ENCODE measurements around the gene HOXA2. TPM values are rescaled to one million over a fixed set of nuclear protein-coding genes. Genes with fewer than 3 reads are reported as not detected.
A peak's percentile ranks its signal among the peaks of the same experiment; 100 is the strongest.

The HOXA2 gene
- total RNA-seq, 1 experiment from 2014 or later: 1.2 TPM

DNA sequence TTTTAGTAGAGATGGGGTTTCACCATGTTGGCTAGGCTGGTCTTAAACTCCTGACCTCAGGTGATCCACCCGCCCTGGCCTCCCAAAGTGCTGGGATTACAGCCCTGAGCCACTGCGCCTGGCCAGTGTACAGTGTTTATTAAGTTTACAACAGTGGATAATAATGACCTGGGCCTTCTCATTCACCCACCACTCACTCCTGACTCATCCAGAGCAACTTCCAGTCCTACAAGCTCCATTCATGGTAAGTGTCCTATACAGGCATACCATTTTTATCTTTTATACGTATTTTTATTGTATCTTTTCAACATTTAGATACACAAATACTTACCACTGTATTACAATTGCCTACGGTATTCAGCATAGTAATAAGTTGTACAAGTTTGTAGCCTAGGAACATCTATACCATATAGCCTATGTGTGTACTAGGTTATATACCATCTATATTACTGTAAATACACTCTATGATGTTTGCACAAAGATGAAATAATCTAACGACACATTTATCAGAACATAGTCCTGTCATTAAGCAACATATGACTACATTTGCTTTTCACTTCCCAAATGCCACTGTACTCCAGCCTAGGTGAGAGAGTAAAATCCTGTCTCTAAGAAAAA, 23.8 kb downstream of the HOXA2 start:
- no peak for DNase-seq (ENCODE audit: low spot score)

DNA sequence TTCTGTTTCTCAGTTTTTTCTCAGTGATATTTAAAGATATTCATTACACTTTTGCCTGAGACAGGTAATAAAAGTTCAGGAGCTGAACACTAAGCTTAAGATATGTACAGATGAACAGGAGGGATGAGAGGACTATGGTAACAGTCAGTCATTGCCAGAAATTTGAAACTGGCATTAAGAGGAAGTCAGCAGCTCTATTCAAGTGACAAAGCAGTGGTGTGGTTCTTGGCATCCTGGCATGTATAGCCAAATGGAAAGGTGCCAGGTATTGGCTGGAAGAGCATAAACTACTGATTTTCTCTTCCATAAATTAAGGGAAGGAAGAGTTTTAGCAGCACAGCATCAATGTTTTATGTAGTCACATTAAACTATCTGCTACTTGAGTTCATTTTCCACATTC, 29.4 kb downstream of the HOXA2 start:
- peak; percentile 68 for DNase-seq (ENCODE audit: low spot score)

DNA sequence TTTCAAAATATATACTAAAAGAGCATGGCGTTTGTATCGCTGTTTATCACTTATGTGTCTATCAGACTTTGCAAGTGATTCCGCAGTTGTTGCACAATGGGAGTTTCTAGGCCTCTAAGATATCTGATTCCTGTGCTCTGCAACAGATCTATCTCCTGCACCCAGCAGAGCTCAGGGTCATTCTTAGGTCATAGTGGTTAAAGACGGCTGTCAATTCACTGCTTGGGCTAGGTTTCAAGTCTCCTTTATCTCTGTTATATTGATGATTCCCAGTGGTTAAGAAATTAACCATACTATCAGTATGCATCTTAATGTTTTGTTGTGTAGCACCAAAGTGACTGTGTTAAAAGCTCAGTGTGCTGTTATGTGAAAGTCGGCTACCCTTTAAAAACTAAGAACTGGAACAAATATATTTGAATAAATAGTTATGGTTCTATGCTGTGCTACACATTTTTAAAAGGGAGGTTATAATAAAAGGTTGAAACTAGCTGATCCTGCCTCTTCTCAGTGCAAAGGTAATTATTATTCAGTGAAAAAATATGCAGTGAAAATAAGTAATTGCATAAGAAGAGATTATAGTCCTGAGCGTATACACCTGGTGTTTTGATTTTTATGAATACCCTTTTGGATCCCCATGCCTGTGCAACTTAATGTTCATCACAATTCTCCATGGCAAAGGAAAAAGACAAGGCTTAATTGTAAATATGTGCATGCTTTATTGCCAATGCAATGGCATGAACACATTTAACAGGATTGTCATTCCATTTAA, 30.7 kb downstream of the HOXA2 start:
- no peak for DNase-seq (ENCODE audit: low spot score)

DNA sequence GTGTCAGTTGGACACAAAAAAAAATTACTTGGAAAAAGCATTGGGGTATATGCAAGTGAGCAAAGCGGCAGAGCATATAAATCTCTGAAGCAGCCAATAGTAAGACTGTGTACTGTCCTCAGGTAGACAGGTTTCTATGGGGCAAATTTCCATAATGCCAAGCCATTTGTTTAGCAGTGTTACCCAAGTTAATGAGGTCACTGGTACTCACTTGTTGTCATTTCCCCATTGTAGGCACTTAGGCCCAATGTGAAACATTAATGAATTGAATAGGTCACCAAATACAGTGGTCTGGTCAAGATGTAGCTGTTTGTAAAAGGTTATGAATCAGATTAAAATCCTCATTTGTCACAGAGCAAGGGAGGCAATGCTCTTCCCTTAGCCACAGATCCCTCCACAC, 34.2 kb downstream of the HOXA2 start:
- DNase-seq (ENCODE audit: low spot score): no peak

DNA sequence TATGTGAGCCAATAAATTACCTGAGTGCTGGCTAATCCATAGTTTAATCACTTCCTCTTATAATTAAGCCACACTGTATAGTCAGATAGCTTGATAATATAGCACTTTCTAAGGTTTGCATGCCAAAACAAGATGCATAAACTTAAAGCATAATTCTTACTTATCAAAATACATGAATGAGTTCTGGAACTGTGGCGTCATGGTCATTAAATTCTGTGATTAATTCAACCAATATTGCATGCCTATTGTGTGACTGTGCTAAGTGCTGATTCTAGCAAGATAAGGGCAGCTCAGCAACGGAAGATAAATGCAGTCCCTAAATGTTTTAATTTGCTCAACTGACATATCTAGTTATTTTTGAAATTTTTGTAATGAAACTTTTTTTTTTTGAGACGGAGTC, 36.3 kb downstream of the HOXA2 start:
- DNase-seq (ENCODE audit: low spot score): peak; percentile 60

DNA sequence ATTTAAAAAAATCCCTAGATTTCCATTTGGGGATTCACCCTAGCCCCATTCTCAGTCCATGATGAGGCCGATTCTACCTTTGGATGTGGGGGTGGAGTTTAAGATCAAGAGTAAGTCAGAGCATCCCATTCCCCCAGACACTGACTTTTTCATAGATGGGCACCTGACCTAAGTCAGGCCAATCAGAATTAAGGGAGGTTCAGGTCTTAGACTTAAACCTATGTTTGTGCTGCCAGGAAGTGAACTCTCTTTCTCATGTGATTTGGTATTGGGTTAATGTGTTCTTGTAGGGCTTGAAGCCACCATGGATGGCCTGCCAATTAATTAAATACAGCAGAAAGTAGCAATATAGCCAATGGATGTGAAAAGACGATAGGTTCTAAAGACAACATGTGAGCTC, 36.8 kb downstream of the HOXA2 start:
- no peak for DNase-seq (ENCODE audit: low spot score)

DNA sequence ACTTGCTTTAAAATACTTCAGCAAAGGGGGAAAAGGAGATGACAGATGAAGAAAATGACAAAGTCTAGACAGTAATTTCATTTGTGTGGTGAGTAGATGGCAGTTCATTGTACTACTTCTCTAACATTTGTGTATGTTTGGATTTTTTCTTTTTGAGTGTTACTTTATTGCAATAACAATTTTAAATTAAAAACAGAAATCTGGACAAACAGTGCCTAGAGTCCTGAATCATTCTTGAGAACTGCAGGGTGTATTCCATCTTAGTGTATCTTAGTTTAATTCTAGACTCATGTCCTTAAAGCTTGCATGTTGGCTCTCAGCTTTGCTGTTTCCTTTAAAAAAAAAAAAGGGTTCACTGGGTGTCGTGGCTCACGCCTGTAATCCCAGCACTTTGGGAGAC, 37.8 kb downstream of the HOXA2 start:
- no peak for DNase-seq (ENCODE audit: low spot score)

DNA sequence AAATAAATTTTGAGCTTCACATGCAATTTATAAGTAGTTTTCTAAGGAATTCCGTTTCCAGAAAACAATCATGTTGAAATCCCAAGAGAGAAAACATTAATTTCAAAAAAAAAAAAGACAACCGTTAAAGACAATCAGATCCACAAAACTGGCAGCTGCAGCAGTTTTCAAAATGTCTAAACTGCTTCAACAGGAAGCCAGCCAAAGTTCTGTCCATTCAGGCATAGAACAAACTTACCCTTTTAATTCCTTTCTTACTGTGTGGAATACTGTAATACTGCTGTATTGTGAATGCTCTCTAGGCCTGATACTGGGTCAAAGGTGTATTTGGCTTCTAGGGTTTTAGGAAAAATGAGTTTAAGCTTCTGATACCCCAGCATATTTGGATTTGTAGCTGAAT, 38.3 kb downstream of the HOXA2 start:
- DNase-seq (ENCODE audit: low spot score): no peak

DNA sequence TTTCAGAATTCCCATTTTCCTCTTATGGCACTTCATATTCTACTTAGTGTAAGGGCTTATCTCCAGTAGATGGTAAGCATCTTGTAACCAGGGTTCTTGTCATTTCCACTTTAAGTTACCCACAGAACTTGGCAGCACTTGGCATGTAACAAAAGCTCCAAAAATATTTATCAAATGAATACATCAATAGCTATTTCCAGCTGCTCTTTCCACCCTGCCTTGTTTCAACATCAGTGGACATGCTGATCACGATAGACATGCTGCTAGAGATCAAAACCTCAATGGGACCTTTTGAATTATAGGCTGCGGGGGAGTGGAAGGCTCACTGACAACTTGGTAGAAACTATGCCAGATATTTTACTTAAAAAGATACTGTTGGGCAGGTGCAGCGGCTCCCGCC, 39.5 kb downstream of the HOXA2 start:
- DNase-seq (ENCODE audit: low spot score): no peak

DNA sequence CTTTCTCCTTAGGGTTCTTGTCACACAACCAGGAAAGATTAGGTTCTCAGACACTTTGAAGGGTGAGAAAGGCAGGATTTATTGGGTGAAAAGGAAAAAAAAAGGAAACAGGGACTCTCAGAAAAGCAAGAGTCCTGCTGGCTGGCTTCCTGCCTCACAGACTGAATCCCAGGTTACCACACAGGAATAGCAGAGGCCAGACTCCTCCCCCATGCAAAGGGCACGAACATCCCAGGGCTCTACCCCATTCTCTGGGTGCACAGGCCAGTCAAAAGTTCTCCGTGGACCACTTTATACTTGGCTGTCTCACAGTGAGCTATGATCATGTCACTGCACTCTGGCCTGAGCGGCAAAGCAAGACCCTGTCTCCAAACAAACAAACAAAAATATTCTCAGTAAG, 49.3 kb downstream of the HOXA2 start:
- DNase-seq (ENCODE audit: low spot score): no peak

DNA sequence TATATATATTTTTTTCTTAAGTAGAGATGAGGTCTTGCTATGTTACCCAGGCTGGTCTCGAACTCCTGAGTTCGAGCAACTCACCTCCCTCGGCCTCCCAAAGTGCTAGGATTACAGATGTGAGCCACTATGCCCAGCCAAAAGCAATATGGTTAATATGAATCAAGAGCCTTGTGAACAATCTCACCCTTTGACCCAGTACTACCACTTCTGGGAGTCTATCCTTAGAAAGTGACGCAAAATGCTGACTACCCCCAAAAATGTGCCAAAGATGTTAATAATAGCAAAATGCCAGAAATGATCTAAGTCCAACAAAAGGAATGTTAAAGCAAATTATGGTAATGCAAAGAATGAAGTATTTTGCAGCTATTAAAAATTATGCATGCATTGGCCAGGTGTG, 51.0 kb downstream of the HOXA2 start:
- DNase-seq (ENCODE audit: low spot score): no peak

Other genes with a start within 250 kb of the HOXA2 start
- gene SKAP2, start 238.1 kb downstream of the HOXA2 start, total RNA-seq (2014; rRNA removed; shearing (Covaris generic)): 42.4 and 55.7 TPM in 2 replicates
- 1.2 and 3.0 TPM in 2 replicates for gene HOXA1, start 6.7 kb downstream of the HOXA2 start, total RNA-seq (2014; rRNA removed; shearing (Covaris generic))
- gene HOXA4, start 28.1 kb upstream of the HOXA2 start, total RNA-seq (2014; rRNA removed; shearing (Covaris generic)): 0.88 and 1.2 TPM in 2 replicates
- 3.6 and 8.0 TPM in 2 replicates for gene HOXA5, start 41.0 kb upstream of the HOXA2 start, total RNA-seq (2014; rRNA removed; shearing (Covaris generic))
- gene HOXA6, start 45.1 kb upstream of the HOXA2 start, total RNA-seq (2014; rRNA removed; shearing (Covaris generic)): 0.64 and 0.70 TPM in 2 replicates
- 1.1 and 5.5 TPM in 2 replicates for gene HOXA3, start 49.9 kb upstream of the HOXA2 start, total RNA-seq (2014; rRNA removed; shearing (Covaris generic))
- gene HOXA7, start 54.0 kb upstream of the HOXA2 start, total RNA-seq (2014; rRNA removed; shearing (Covaris generic)): 2.0 and 2.2 TPM in 2 replicates
- 0.17 and 0.18 TPM in 2 replicates for gene HOXA9, start 62.9 kb upstream of the HOXA2 start, total RNA-seq (2014; rRNA removed; shearing (Covaris generic))
- 2.0 and 6.1 TPM in 2 replicates for gene HOXA10, start 71.6 kb upstream of the HOXA2 start, total RNA-seq (2014; rRNA removed; shearing (Covaris generic))
- 0.27 and 0.52 TPM in 2 replicates for gene HOXA11, start 82.5 kb upstream of the HOXA2 start, total RNA-seq (2014; rRNA removed; shearing (Covaris generic))
- gene HOXA13, start 97.4 kb upstream of the HOXA2 start, total RNA-seq (2014; rRNA removed; shearing (Covaris generic)): 5.9 and 7.4 TPM in 2 replicates
- not detected in 2 replicates for gene EVX1, start 140.1 kb upstream of the HOXA2 start, total RNA-seq (2014; rRNA removed; shearing (Covaris generic))